WTC11 (cell line): ENCODE data around the gene BCL2L12.

ENCODE experiments used
- CREB1 ChIP-seq: sonication (generic); formaldehyde crosslinking; IDR thresholded peaks from 2 replicates; pipeline ENCODE4 v1.8.0; 2023; ENCODE audit warnings: mild to moderate bottlenecking, missing genetic modification reagents
- CREM ChIP-seq: sonication (generic); formaldehyde crosslinking; IDR thresholded peaks from 2 replicates; pipeline ENCODE4 v1.8.1; 2022; ENCODE audit warnings: mild to moderate bottlenecking, missing genetic modification reagents, moderate library complexity
- IRF1 ChIP-seq: sonication (generic); formaldehyde crosslinking; IDR thresholded peaks from 2 replicates; pipeline ENCODE4 v1.8.0; 2023; ENCODE audit warnings: missing genetic modification reagents
- NFYB ChIP-seq: sonication (generic); formaldehyde crosslinking; conservative IDR thresholded peaks from 2 replicates; pipeline ENCODE4 v1.8.0; 2022; ENCODE audit warnings: low read depth, missing genetic modification reagents
- TF ChIP-seq, protein P1 (sequence below): sonication (generic); formaldehyde crosslinking; IDR thresholded peaks from 2 replicates; pipeline ENCODE4 v1.8.0; 2022; ENCODE audit warnings: mild to moderate bottlenecking, missing genetic modification reagents
- TF ChIP-seq, protein P2 (sequence below): fragments of 200-600 bp; IDR thresholded peaks from 2 replicates; pipeline ENCODE4 v1.8.0; 2022; ENCODE audit warnings: antibody characterized with exemption
- TF ChIP-seq, protein P3 (sequence below): sonication (generic); formaldehyde crosslinking; IDR thresholded peaks from 2 replicates; pipeline ENCODE4 v1.8.1; 2022; ENCODE audit warnings: low read depth, mild to moderate bottlenecking, moderate library complexity, missing genetic modification reagents, borderline replicate concordance
- TF ChIP-seq, protein P4 (sequence below): sonication (generic); formaldehyde crosslinking; IDR thresholded peaks from 2 replicates; pipeline ENCODE4 v1.8.0; 2022; ENCODE audit warnings: mild to moderate bottlenecking, missing genetic modification reagents

DNA sequence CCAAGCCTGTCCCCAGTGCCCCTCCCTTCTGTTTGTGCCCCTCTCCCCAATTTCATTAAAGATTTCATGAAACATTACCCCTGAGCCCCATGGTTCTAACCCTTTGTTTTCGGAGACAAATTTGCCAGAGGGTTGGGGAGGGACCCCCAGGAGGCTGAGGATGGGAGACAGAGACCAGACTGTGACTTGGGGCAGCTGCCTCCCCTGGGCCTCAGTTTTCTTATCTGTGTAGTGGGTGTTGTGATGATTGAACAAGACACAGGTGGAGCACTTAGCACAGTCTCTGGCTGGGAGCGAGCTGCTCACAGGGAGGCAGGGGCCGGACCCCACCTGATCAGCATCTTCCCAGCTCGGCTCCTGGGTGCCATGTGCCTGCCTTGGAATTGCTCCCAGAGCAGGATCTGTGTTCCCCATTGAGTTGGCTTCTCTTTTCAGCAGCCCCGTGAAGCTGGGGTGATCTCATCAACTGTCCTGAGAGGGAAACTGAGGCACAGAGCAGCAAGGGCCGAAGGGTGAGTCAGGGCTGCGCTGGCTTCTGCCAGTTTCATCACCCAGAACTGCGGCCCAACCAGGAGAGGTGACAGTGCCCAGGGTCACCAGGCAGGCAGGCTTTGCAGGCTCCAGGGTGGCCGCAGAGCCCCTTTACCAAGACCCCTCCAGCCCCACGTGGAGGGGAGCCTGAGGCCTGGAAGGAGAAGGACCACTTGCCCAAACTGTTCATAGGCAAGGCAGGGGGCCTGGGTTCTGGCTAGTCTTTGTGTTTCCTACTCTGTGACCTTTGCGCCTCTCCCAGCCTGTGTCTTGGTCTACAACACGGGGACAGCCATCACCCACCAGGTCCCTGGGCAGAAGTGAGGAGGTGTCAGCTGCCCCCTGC is 6.9 kb upstream of the BCL2L12 start:
- TF ChIP-seq, protein P1, sequence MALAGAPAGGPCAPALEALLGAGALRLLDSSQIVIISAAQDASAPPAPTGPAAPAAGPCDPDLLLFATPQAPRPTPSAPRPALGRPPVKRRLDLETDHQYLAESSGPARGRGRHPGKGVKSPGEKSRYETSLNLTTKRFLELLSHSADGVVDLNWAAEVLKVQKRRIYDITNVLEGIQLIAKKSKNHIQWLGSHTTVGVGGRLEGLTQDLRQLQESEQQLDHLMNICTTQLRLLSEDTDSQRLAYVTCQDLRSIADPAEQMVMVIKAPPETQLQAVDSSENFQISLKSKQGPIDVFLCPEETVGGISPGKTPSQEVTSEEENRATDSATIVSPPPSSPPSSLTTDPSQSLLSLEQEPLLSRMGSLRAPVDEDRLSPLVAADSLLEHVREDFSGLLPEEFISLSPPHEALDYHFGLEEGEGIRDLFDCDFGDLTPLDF (CRISPR knock-in tag): no peak
- TF ChIP-seq, protein P2, sequence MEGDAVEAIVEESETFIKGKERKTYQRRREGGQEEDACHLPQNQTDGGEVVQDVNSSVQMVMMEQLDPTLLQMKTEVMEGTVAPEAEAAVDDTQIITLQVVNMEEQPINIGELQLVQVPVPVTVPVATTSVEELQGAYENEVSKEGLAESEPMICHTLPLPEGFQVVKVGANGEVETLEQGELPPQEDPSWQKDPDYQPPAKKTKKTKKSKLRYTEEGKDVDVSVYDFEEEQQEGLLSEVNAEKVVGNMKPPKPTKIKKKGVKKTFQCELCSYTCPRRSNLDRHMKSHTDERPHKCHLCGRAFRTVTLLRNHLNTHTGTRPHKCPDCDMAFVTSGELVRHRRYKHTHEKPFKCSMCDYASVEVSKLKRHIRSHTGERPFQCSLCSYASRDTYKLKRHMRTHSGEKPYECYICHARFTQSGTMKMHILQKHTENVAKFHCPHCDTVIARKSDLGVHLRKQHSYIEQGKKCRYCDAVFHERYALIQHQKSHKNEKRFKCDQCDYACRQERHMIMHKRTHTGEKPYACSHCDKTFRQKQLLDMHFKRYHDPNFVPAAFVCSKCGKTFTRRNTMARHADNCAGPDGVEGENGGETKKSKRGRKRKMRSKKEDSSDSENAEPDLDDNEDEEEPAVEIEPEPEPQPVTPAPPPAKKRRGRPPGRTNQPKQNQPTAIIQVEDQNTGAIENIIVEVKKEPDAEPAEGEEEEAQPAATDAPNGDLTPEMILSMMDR: no peak
- TF ChIP-seq CREM (CRISPR knock-in tag) (no peak), IRF1 (no peak), CREB1 (CRISPR knock-in tag) (no peak), NFYB (CRISPR knock-in tag) (no peak)
- TF ChIP-seq, protein P3, sequence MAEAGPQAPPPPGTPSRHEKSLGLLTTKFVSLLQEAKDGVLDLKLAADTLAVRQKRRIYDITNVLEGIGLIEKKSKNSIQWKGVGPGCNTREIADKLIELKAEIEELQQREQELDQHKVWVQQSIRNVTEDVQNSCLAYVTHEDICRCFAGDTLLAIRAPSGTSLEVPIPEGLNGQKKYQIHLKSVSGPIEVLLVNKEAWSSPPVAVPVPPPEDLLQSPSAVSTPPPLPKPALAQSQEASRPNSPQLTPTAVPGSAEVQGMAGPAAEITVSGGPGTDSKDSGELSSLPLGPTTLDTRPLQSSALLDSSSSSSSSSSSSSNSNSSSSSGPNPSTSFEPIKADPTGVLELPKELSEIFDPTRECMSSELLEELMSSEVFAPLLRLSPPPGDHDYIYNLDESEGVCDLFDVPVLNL (CRISPR knock-in tag): no peak
- TF ChIP-seq, protein P4, sequence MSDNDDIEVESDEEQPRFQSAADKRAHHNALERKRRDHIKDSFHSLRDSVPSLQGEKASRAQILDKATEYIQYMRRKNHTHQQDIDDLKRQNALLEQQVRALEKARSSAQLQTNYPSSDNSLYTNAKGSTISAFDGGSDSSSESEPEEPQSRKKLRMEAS (CRISPR knock-in tag): no peak
